GM12801 (cell line): ENCODE measurements around the gene PALLD.

Experiments used
- CTCF ChIP-seq: IDR thresholded peaks from one replicate; pipeline ENCODE4 v1.5.1; 2011; ENCODE audit warnings: control low read depth; ENCODE audit not compliant: insufficient read length; ENCODE audit errors: extremely low read depth

The PALLD gene

GRCh38 chr4:168854350-168854921, 357.6 kb downstream of the PALLD start:
- TF ChIP-seq CTCF, result no peak

- no peak for TF ChIP-seq CTCF
These were observed 359.5 kb downstream of the PALLD start for GRCh38 chr4:168856312-168856711.

GRCh38 chr4:168857009-168857408, 360.2 kb downstream of the PALLD start:
- TF ChIP-seq CTCF, result no peak

- TF ChIP-seq CTCF, result no peak
These were observed 360.9 kb downstream of the PALLD start for GRCh38 chr4:168857546-168858314.

- no peak for TF ChIP-seq CTCF
These were observed 362.2 kb downstream of the PALLD start for GRCh38 chr4:168859100-168859499.

GRCh38 chr4:168859888-168860694, 363.2 kb downstream of the PALLD start:
- no peak for TF ChIP-seq CTCF

GRCh38 chr4:168860827-168861226, 364.0 kb downstream of the PALLD start:
- no peak for TF ChIP-seq CTCF
